Measurements from ENCODE around the gene ADAM10. TPM values are rescaled to one million over a fixed set of nuclear protein-coding genes. Genes with fewer than 3 reads are reported as not detected.

The ADAM10 gene
- total RNA-seq, 3 donors from 2014 or later, result 57.0 to 60.2 (median 57.5) TPM

DNA sequence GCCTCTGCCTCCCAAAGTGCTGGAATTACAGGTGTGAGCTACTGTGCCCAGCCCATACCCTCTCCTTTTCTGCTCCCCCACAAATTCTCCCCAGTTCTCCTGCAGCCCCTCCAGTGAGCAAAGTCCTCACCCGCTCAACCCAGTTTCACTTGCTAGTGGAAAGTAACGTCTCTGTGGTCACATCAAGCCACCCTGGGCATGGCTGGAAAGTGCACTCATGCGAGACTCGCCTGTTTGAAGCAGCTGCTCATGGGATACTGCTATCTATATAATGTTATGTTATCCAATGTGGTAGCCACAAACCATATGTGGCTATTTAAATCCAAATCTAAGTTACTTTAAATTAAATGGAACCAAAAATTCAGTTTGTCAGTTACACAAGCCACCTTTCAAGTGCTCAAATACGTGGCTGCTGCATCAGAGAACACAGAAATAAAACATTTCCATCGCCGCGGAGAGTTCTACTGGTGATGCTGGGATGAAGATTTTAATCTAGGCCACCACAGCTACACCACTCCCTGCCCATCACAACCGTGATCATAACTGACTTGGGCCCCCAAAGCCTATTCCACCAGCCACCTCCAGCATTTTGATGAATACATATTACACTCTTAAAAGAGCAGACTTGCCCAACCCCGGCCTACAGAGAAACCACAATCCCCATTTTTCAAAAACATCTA, 198.3 kb downstream of the ADAM10 start:
- no peak overlapping the region for H3K4me3 Mint-ChIP-seq
- H3K9me3 Mint-ChIP-seq, result no peaks in the 10 kb centered on the region
- H3K36me3 Mint-ChIP-seq (ENCODE audit: insufficient read depth), result no peaks in the 10 kb centered on the region
- H3K4me1 Mint-ChIP-seq (ENCODE audit: low read depth), result peaks cover 12% of the 10 kb centered on the region
- ATAC-seq, result peak in 1 of 2 donors; percentile 35
- peaks cover 9% of the 10 kb centered on the region for H3K27me3 Mint-ChIP-seq (ENCODE audit: low read depth)
- DNase-seq, result no peak

DNA sequence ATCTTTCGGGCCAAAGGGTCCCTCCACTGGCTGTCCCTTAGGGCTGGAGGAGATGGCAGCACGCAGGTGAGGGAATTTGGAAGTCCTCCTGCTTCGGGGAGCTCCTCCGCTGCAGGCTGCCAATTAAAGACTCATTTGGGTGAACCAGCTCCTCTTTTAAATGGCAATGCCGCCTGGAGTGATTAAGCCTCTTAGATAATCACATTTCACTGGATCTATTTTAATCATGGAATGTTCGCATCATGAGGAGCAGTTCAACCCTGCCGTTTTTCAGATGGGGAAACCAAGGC, 199.8 kb downstream of the ADAM10 start:
- H3K27me3 Mint-ChIP-seq (ENCODE audit: low read depth), result peaks cover 9% of the 10 kb centered on the region
- H3K4me1 Mint-ChIP-seq (ENCODE audit: low read depth), result peaks cover 24% of the 10 kb centered on the region
- no peak for DNase-seq
- ATAC-seq, result no peak
- no peaks in the 10 kb centered on the region for H3K9me3 Mint-ChIP-seq
- no peaks in the 10 kb centered on the region for H3K36me3 Mint-ChIP-seq (ENCODE audit: insufficient read depth)
- H3K4me3 Mint-ChIP-seq, result no peak overlapping the region

DNA sequence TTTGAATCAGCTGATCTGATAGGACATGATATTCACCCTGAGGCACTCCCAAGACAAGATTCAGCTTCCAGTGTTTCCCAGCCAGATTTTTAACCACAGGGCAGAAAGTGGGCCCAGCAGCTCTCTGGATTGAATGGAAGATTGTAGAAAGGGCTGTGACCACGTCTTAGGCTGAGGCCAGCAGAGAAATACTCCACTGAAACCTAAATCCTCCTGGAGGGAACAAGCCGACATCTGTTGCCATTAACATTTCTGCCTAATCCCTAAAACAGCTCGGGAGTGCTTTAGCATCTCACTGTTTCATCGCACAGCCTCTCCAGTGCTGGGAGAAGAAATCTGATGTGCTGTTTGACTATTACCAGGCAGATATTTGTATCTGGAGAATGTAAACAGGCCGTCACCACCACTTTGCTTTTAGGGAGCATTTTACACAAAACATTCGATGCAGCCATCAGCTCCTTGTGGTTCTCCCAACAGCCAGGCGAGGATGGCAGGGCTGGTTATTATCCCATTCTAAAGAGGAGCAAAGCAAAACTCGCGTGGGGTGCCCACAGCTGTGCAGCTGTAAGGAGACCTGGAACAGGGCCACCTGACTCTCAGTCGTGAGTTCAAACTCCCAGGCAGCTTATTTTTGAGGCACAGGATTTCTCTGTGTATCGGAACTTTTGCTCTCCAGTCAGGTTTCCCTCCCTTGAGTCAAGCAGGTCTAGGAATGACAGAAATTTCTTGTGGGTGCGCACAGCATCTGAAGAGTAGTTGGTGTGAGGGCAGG, 200.3 kb downstream of the ADAM10 start:
- Mint-ChIP-seq H3K27me3 (ENCODE audit: low read depth) (peaks cover 9% of the 10 kb centered on the region), H3K4me3 (no peak overlapping the region), H3K36me3 (ENCODE audit: insufficient read depth) (no peaks in the 10 kb centered on the region), H3K4me1 (ENCODE audit: low read depth) (peaks cover 27% of the 10 kb centered on the region), H3K9me3 (no peaks in the 10 kb centered on the region)
- DNase-seq (no peak), ATAC-seq (no peak)

DNA sequence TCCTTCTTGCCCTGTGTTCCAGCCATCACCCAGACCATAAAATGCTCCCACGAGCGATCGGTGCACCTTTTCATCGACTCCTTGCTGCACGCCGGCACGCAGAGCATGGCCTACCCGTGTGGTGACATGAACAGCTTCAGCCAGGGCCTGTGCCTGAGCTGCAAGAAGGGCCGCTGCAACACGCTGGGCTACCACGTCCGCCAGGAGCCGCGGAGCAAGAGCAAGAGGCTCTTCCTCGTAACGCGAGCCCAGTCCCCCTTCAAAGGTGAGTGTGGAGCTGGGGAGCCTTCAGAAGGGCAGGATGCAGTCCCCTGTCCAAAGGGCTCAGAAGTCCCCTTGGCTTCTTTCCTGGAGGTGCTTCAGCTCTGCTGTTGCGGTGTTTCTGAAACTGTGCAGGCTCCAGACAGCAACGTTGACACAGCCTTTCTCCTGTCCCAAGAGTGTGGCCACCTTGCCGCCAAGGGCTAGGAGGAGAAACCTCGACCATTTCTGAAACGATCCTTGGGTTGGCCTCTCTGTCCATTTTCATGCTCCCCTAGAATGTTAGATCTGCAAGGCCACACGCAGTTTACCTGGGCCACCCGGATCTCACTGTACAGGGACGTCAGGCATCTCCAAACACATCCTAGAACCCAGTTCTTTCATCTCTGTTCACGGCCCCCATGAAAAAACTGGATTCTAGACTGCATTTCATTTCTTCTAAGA, 201.0 kb downstream of the ADAM10 start:
- Mint-ChIP-seq H3K27me3 (ENCODE audit: low read depth) (peaks cover 9% of the 10 kb centered on the region), H3K9me3 (no peaks in the 10 kb centered on the region), H3K36me3 (ENCODE audit: insufficient read depth) (no peaks in the 10 kb centered on the region), H3K4me1 (ENCODE audit: low read depth) (peaks cover 27% of the 10 kb centered on the region), H3K4me3 (no peak overlapping the region)
- no peak for ATAC-seq
- DNase-seq, result no peak

DNA sequence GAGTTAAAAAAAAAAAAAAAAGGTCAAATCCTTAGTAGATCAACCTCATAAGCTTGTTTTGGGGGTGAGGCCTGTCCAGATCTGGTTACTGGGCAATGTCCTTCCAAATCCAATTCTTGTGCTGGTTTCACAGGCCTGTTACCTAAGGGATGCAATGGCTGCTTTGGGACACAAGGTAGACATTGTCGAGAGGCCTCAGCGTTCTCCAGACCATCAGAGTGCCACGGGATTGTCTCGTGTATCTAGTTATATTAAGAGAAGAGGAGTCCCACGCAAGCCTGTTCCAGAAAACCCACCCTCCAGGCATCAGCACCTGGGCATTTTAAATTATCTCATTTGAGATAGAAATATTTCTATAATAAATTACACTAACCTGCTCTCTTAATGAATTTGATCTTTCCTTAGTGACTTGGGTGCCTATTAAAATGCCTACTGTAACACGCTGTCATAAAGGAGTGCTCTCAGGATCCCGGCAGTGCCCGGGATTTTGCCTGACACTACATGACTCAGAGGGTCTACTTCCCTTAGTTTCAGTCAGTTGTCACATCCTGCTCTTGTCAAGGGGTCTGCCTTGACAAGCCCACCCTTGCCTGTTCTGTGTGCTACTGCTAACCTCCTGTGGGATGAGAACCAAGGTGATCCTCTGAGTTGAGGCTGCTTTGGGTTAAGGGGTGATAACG, 201.7 kb downstream of the ADAM10 start:
- Mint-ChIP-seq H3K36me3 (ENCODE audit: insufficient read depth) (no peaks in the 10 kb centered on the region), H3K4me3 (no peak overlapping the region), H3K27me3 (ENCODE audit: low read depth) (peaks cover 8% of the 10 kb centered on the region), H3K4me1 (ENCODE audit: low read depth) (peaks cover 27% of the 10 kb centered on the region), H3K9me3 (no peaks in the 10 kb centered on the region)
- ATAC-seq (no peak), DNase-seq (no peak)

DNA sequence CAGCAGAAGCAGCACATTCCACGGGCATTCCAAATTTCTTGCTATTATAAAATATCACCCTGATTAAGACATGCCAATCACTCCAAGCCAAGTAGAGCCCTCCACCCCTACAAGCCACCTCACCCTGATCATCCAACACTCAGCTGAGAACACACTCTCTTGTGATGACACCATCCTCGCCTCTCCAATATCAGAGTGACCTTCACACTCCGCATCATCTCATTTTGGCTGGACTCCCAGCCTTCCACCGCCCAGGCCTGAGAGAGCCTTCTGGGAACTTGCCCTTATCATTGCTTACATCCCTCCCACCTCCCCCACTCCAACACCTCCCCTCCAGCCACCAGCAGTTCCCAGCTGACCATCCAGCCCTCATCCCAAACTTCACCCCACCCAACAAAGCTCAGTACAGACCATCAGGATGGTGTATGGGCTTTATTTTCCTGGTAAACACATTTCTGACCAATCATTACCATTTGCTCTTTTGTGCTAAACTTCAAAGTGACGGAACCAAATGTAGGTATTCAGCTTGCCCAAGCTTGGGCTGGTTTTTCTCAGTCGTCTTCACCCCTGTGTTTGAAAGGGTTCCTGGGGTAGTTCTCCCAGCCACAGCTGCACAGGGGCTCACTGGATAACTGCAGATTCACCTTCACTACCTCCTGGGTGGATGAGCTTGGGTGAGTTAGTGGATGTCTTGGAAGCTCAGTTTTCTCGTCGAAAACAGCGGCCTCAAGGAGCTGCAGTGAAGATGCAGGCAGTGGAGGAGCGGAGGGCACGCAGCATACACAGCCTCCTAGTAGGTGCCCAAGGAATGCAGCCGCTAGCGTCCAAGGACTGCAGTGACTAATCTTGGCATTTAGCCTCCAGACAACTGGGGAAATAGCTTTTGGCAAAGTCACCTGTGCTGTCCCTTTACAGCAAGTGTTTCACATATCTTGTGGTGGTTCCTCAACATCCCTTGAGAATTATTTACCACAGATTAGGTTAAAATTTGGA, 202.6 kb downstream of the ADAM10 start:
- peaks cover 5% of the 10 kb centered on the region for H3K27me3 Mint-ChIP-seq (ENCODE audit: low read depth)

DNA sequence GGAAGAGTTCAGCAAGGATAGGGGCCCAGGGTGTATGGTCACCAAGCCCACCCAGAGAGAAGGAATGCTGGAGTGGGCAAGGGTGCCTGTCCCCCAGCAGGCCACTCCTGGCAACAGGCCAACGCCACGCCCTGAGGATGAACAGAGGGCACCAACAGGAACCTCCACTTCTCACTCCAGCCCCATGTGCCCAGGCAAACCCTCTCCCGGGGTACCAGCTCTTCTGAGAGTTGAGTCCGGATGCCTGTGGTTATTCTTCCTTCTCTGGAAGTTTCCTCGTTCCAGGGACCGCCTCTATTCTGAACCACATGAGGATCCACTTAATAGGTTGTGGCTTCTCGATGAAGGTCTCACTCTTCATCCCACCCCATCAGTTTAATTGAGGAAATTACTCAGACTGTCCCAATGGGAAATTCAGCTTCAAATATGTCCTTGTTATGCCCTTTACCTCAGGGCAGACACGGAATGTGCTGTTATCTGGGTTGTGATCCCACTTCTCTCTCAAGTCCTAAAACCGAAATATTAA, 203.4 kb downstream of the ADAM10 start:
- no peak overlapping the region for H3K4me3 Mint-ChIP-seq
- DNase-seq, result no peak
- H3K27me3 Mint-ChIP-seq (ENCODE audit: low read depth), result no peaks in the 10 kb centered on the region
- H3K9me3 Mint-ChIP-seq, result no peaks in the 10 kb centered on the region
- H3K36me3 Mint-ChIP-seq (ENCODE audit: insufficient read depth), result no peaks in the 10 kb centered on the region
- peaks cover 21% of the 10 kb centered on the region for H3K4me1 Mint-ChIP-seq (ENCODE audit: low read depth)
- ATAC-seq, result no peak

More for the DNA sequence above, 202.6 kb downstream of the ADAM10 start:
- Mint-ChIP-seq H3K4me3 (no peak overlapping the region), H3K4me1 (ENCODE audit: low read depth) (peaks cover 27% of the 10 kb centered on the region), H3K36me3 (ENCODE audit: insufficient read depth) (no peaks in the 10 kb centered on the region), H3K9me3 (no peaks in the 10 kb centered on the region)
- DNase-seq (no peak), ATAC-seq (no peak)

DNA sequence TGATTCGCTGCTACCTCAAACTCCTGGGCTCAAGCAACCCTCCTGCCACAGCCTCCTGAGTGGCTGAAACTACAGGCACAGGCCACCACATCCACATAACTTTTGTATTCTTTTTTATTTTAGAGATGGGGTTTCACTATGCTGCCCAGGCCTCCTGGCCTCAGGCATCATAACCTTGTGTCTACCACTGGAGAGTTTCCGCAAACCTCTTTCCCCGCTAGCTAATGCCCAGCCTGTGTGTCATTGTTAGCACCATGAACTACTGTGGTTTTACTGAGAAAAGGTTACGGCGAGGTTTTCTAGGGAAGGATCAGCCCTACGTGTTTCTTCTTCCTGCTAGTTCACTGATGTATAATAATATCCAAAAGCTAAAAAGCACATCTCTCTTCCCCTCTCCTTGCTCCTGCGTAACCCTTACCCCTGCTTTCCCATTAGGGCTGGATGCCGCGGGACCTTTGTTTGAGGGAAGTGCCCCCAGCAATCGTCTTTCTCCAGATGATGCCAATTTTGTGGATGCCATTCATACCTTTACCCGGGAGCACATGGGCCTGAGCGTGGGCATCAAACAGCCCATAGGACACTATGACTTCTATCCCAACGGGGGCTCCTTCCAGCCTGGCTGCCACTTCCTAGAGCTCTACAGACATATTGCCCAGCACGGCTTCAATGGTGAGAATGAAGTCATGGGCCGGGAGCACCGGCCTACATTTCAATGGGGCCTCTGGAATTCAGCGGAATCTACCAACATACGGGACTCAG, 204.0 kb downstream of the ADAM10 start:
- Mint-ChIP-seq H3K4me1 (ENCODE audit: low read depth) (peaks cover 19% of the 10 kb centered on the region), H3K9me3 (no peaks in the 10 kb centered on the region), H3K27me3 (ENCODE audit: low read depth) (no peaks in the 10 kb centered on the region)

DNA sequence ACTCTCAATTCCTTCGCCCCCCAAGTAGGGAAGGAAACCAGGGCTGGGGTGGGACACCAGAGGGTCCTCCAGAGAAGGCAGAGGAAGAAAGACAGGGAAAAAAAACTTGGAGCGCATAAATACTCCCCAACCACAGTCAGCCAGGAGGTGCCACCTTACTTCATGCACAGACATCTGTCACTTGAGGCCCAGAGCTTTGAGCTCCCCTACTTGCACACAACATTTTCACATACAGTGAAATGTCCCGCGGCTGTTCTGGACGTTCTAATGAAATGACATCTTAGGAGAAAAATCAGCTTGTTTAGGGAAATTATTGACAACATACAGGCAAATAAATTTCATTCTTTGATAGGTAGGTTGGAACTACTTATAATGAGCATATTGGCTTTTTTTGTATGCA, 204.8 kb downstream of the ADAM10 start:
- Mint-ChIP-seq H3K27me3 (ENCODE audit: low read depth) (no peaks in the 10 kb centered on the region), H3K4me3 (no peak overlapping the region), H3K9me3 (no peaks in the 10 kb centered on the region), H3K4me1 (ENCODE audit: low read depth) (peaks cover 19% of the 10 kb centered on the region), H3K36me3 (ENCODE audit: insufficient read depth) (no peaks in the 10 kb centered on the region)
- DNase-seq, result no peak
- ATAC-seq, result no peak

More for the DNA sequence above, 204.0 kb downstream of the ADAM10 start:
- ATAC-seq (peak; percentile 69 to 88), DNase-seq (no peak)
- Mint-ChIP-seq H3K4me3 (no peak overlapping the region), H3K36me3 (ENCODE audit: insufficient read depth) (no peaks in the 10 kb centered on the region)

DNA sequence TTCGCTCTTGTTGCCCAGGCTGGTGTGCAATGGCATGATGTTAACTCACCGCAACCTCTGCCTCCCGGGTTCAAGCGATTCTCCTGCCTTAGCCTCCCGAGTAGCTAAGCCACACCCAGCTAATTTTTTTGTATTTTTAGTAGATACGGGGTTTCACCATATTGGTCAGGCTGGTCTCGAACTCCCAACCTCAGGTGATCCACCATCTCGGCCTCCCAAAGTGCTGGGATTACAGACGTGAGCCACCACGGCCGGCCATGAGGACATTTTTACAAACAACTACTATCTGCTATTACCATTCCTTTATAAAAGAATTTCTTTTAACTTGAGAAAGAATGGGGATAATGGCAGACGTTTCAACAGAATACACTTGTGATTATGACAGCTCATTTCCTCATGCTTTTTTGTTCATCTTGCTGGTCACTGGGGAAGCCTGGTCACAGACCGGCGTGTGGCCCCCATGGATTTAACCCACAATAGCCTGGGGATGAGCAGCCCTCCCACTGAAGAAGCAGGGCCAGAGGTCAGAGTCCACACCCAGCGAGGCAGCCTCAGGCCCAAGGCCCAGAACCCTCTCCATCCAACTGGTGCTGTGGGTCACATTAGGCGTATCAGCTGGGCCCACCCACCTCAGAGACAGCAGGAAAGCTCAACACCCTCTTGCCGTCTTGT, 205.7 kb downstream of the ADAM10 start:
- peaks cover 19% of the 10 kb centered on the region for H3K4me1 Mint-ChIP-seq (ENCODE audit: low read depth)
- no peak for DNase-seq
- H3K4me3 Mint-ChIP-seq, result no peak overlapping the region
- no peaks in the 10 kb centered on the region for H3K9me3 Mint-ChIP-seq
- no peak for ATAC-seq
- no peaks in the 10 kb centered on the region for H3K27me3 Mint-ChIP-seq (ENCODE audit: low read depth)
- H3K36me3 Mint-ChIP-seq (ENCODE audit: insufficient read depth), result no peaks in the 10 kb centered on the region

DNA sequence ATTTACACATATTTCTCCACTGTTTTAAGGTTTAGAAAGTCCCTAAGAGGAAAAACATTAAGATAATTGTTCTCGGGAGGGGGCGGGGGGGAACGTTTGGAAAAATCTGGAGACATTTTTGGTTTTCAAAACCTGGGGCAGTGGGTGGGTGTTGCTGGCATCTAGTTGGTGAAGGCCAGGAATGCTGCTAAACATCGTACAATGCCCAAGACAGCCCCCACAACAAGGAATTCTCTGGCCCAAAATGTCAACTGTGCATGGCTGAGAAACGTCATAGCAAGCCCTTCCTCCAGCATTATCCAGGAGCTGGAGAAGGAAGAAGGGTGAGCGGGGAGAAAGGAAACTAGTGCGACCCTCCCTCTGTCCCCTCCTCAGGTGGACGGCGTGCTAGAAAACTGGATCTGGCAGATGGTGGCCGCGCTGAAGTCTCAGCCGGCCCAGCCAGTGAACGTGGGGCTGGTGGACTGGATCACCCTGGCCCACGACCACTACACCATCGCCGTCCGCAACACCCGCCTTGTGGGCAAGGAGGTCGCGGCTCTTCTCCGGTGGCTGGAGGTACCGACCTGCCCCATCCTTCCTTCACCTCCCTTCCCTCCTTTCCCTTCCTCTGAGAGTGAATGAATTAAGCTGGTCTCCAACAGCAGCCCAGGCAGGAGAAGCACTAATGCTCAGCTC, 208.0 kb downstream of the ADAM10 start:
- DNase-seq (no peak), ATAC-seq (no peak)
- Mint-ChIP-seq H3K9me3 (no peaks in the 10 kb centered on the region), H3K4me3 (no peak overlapping the region), H3K4me1 (ENCODE audit: low read depth) (peaks cover 18% of the 10 kb centered on the region), H3K36me3 (ENCODE audit: insufficient read depth) (no peaks in the 10 kb centered on the region), H3K27me3 (ENCODE audit: low read depth) (no peaks in the 10 kb centered on the region)

DNA sequence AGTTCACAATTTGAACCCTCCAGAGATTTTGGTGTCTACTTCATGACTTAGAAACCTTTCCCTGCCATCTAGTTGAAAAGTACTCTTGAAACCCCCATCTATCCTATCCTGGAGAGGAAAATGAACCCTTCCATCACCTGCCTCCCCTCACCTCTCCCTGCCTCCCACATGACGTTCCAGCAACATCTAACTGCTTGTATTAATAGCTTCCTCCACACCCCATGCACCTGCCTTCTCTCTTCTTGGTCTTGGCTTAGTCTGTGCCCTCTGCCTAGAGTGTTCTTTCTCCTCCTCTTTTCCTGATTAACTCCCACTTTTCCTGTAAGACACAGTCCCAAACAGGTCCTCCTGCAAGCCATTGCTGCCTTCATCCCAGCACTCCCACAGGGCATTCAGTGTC, 210.0 kb downstream of the ADAM10 start:
- no peaks in the 10 kb centered on the region for H3K27me3 Mint-ChIP-seq (ENCODE audit: low read depth)
- no peak overlapping the region for H3K4me3 Mint-ChIP-seq
- H3K4me1 Mint-ChIP-seq (ENCODE audit: low read depth), result peaks cover 1% of the 10 kb centered on the region
- ATAC-seq (no peak), DNase-seq (no peak)
- H3K36me3 Mint-ChIP-seq (ENCODE audit: insufficient read depth), result no peaks in the 10 kb centered on the region
- no peaks in the 10 kb centered on the region for H3K9me3 Mint-ChIP-seq

All from activated T-cell treated with anti-CD3 and anti-CD28 coated beads, Interleukin-2, amount 50 U/mL, for 4 hours (primary cell).